Panc1 (cell line): ENCODE measurements around the gene MSANTD7. TPM values are rescaled to one million over a fixed set of nuclear protein-coding genes. Genes with fewer than 3 reads are reported as not detected.

Experiments
- ATAC-seq: fragments of 200-7000 bp; cut with Tn5 transposase; 2 replicates; pipeline ENCODE4 v1.9.1; 2020; ENCODE audit warnings: mild to moderate bottlenecking, moderate library complexity
- BruUV-seq: library from RNA; stranded (reverse); fragments of 400-500 nt; replicated peaks from 2 replicates; lab custom pipeline; 2021; lab: Mats Ljungman, UMichigan
- CTCF ChIA-PET: fragments of 300-600 bp; sonication (Branson Sonifier 250); formaldehyde crosslinking; loops from one replicate; lab custom pipeline; 2022; ENCODE audit warnings: antibody characterized with exemption; lab: Charles Lee
- POLR2A ChIA-PET: fragments of 300-600 bp; sonication (Branson Sonifier 250); formaldehyde crosslinking; loops from one replicate; lab custom pipeline; 2022; ENCODE audit warnings: antibody characterized with exemption; lab: Charles Lee
- DNase-seq: peaks from one replicate; pipeline ENCODE4 v3.0.0-alpha.2; 2010; ENCODE audit warnings: low read depth, low spot score
- H3K27ac ChIP-seq: 2 replicates; pipeline ENCODE4 v1.5.1; 2011; ENCODE audit warnings: mild to moderate bottlenecking, low read length, inconsistent platforms
- H3K27me3 ChIP-seq: fragments of 200-500 bp; sonication (Bioruptor generic); 2 replicates; pipeline ENCODE4 v1.6.0; 2014; ENCODE audit warnings: low read length, inconsistent platforms; ENCODE audit not compliant: control insufficient read depth, insufficient read depth
- H3K36me3 ChIP-seq: fragments of 200-500 bp; sonication (Bioruptor generic); 2 replicates; pipeline ENCODE4 v1.5.1; 2014; ENCODE audit warnings: inconsistent platforms, mild to moderate bottlenecking, low read length, moderate library complexity; ENCODE audit not compliant: control insufficient read depth, insufficient read depth
- H3K4me1 ChIP-seq: 2 replicates; pipeline ENCODE4 v1.5.1; 2011; ENCODE audit warnings: inconsistent platforms, mild to moderate bottlenecking, low read length, moderate library complexity; ENCODE audit not compliant: control insufficient read depth, insufficient read depth
- H3K4me3 ChIP-seq, 2 experiments: 2 replicates each; pipeline ENCODE4 v1.5.1; 2011 to 2012; ENCODE audit warnings: low read depth in 2 of 2, low read length in 2 of 2, mild to moderate bottlenecking in 2 of 2, inconsistent platforms in 1 of 2, moderate library complexity in 1 of 2
- H3K9me3 ChIP-seq: fragments of 200-500 bp; sonication (Bioruptor generic); 2 replicates; pipeline ENCODE4 v1.5.1; 2014; ENCODE audit warnings: low read depth, mild to moderate bottlenecking, inconsistent platforms, low read length, moderate library complexity; ENCODE audit not compliant: control insufficient read depth, insufficient read depth
- CTCF ChIP-seq: fragments of 450-650 bp; IDR thresholded peaks from 2 replicates; pipeline ENCODE4 v1.5.1; 2017; ENCODE audit warnings: mild to moderate bottlenecking
- POLR2AphosphoS5 ChIP-seq: IDR thresholded peaks from 2 replicates; pipeline ENCODE4 v1.6.1; 2012; ENCODE audit warnings: mild to moderate bottlenecking, low read depth, low read length, moderate library complexity
- REST ChIP-seq, 2 experiments: IDR thresholded peaks; 2 replicates each; pipeline ENCODE4 v1.6.1; 2011 to 2012; ENCODE audit warnings: low read depth in 2 of 2, control low read depth in 1 of 2, low read length in 1 of 2, mild to moderate bottlenecking in 1 of 2, moderate library complexity in 1 of 2; ENCODE audit not compliant: insufficient read depth in 1 of 2
- SIN3A ChIP-seq: IDR thresholded peaks from 2 replicates; pipeline ENCODE4 v1.6.1; 2012; ENCODE audit warnings: low read depth, mild to moderate bottlenecking, low read length, moderate library complexity, borderline replicate concordance; ENCODE audit not compliant: insufficient read depth
- TCF7L2 ChIP-seq: IDR thresholded peaks from 2 replicates; pipeline ENCODE4 v1.6.1; 2011; ENCODE audit warnings: mild to moderate bottlenecking, low read depth, low read length, inconsistent platforms
- in situ Hi-C: cut with HindIII; loops from 2 replicates; pipeline ENCODE4 v1.10.0; 2016; ENCODE audit warnings: low sequenced_read_pairs, low pct_unique_long_range_greater_than_20kb
- intact Hi-C: fragments of 100-400 bp; cut with micrococcal nuclease; formaldehyde crosslinking; loops from one replicate; pipeline ENCODE4 v1.10.0; 2022; ENCODE audit not compliant: unreplicated experiment
- total RNA-seq: library from RNA; stranded (reverse); gene quantifications from one replicate; pipeline ENCODE4 v1.2.1, GENCODE V29; 2021; ENCODE audit not compliant: unreplicated experiment

The MSANTD7 gene
- total RNA-seq, 1 experiment from 2014 or later, result 10.4 TPM

- intact Hi-C loops (no loop called here), in situ Hi-C loops (no loop called here)
- Histone ChIP-seq H3K9me3 (no peaks in the 10 kb centered on the region), H3K36me3 (peaks cover 12% of the 10 kb centered on the region), H3K4me1 (no peaks in the 10 kb centered on the region; the same call in 1 of the 2 replicates), H3K27me3 (no peaks in the 10 kb centered on the region), H3K4me3 (no peak overlapping the region), H3K27ac (no peak overlapping the region)
- ChIA-PET POLR2A (interaction anchor here (0.6 kb wide), 1 partner anchor 76 kb away, joined by 3 read pairs; no protein-coding TSS in a partner anchor), CTCF (no interaction called here)
- no peak for TF ChIP-seq POLR2AphosphoS5
- TF ChIP-seq REST (IDR thresholded peaks at IDR 0.05; ENCODE audit: insufficient read depth in 1 of 2, low read depth in 2 of 2, low read length in 1 of 2), result no peak
- TF ChIP-seq TCF7L2, result no peak
- TF ChIP-seq SIN3A, result no peak
- no peak for TF ChIP-seq CTCF
- DNase-seq (no peak), ATAC-seq (no peak)
- no TSS peak for BruUV-seq
These were observed 1.9 kb upstream of the MSANTD7 start for GRCh38 chr10:14836208-14836607.

DNA sequence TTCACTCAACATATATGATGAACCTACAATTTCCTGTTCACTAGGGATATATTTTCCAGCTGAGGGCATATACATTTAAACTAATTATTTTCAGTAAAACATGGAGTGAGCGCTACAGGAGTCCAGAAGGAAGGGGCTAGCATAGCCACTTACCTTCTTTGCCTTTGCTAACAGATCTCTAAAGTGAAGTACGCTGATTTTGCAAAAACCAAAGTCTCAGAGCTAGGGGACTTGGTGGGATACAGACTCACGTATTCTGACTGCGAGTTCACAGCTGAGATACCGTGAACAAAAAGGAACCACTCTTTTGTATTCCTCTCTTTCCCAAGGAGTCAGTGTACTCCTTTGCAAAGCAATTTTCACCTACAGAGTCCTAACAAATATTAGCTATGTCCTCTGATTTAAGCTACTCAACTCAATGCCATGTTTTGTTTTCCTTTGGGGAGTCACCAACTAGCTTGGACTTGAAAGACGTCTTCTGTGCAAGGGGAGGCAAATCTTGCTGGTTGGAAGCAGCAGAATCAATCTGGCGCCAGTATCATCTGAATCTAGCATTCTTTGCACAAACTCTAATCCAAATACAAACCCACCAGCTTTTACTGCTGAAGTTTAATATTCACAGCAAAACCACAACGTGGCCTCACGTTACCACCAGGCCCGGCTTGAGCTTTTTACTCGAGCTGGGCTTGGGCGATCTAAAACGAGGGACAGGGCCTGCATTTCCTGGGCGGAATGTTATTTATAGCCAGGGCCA lies 926 bp upstream of the MSANTD7 start:
- POLR2A ChIA-PET, result no interaction called here
- BruUV-seq, result no TSS peak
- Histone ChIP-seq H3K4me1 (no peaks in the 10 kb centered on the region; the same call in 1 of the 2 replicates), H3K27ac (peak overlapping the region; percentile 73), H3K9me3 (no peaks in the 10 kb centered on the region), H3K4me3 (peak overlapping the region; percentile 66 to 94), H3K27me3 (no peaks in the 10 kb centered on the region), H3K36me3 (peaks cover 20% of the 10 kb centered on the region)
- ATAC-seq (no peak), DNase-seq (no peak)
- CTCF ChIA-PET, result interaction anchor here (0.5 kb wide), 1 partner anchor 1060 kb away, joined by 7 read pairs; no protein-coding TSS in a partner anchor
- no peak for TF ChIP-seq REST (IDR thresholded peaks at IDR 0.05; ENCODE audit: insufficient read depth in 1 of 2, low read depth in 2 of 2, low read length in 1 of 2)
- TF ChIP-seq CTCF, result no peak
- TF ChIP-seq TCF7L2, result no peak
- TF ChIP-seq POLR2AphosphoS5, result no peak
- TF ChIP-seq SIN3A, result no peak
- intact Hi-C loops, result no loop called here
- in situ Hi-C loops, result no loop called here
